ENCODE results near the gene SCRT2.
"Not testable (repeated sequence)": the region's sequence is repeated elsewhere in the genome, so short reads cannot be mapped to it uniquely, and the experiment has no call there.

Gene SCRT2

GRCh38 chr20:703426-703825 lies 27.8 kb upstream of the SCRT2 start:
- FAIRE-seq: no peak
- no peak for DNase-seq (ENCODE audit: insufficient read length, low spot score)
- TF ChIP-seq POLR2A (IDR thresholded peaks at IDR 0.05; ENCODE audit: low read depth, low read length) (no peak), TAF1 (IDR thresholded peaks at IDR 0.05; ENCODE audit: low read depth, low read length) (no peak), SPI1 (IDR thresholded peaks at IDR 0.05; ENCODE audit: low read depth, low read length) (no peak), POU2F2 (IDR thresholded peaks at IDR 0.05; ENCODE audit: low read depth, low read length) (no peak), PAX5 (IDR thresholded peaks at IDR 0.05; ENCODE audit: insufficient read depth, low read length, severe bottlenecking) (no peak), POLR2AphosphoS5 (IDR thresholded peaks at IDR 0.05; ENCODE audit: low read depth, low read length) (no peak)

DNA sequence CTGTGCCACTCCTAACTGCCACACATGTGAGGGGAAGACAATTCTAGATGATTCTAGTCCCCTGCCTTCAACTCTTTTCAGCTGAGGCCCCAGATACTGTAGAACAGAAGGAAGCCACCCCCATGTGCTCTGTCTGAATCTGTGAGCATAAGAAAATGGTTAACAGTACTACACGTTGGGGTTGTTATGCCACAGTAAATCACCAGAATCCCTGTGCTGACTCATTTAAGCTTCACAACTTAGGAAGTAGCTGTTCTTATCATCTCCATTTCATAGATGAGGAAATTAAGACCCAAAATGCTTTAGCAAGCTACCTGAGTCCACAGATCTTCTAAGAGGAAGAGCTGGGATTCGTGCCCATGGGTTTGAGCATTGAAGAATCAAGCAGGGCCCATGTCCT lies 27.4 kb upstream of the SCRT2 start:
- FAIRE-seq: no peak
- TF ChIP-seq POLR2AphosphoS5 (IDR thresholded peaks at IDR 0.05; ENCODE audit: low read depth, low read length) (no peak), POLR2A (IDR thresholded peaks at IDR 0.05; ENCODE audit: low read depth, low read length) (no peak)
- no peak for DNase-seq (ENCODE audit: insufficient read length, low spot score)

GRCh38 chr20:701401-702129 lies 26.0 kb upstream of the SCRT2 start:
- FAIRE-seq: no peak
- TF ChIP-seq POU2F2 (IDR thresholded peaks at IDR 0.05; ENCODE audit: low read depth, low read length) (no peak), POLR2A (IDR thresholded peaks at IDR 0.05; ENCODE audit: low read depth, low read length) (no peak), SPI1 (IDR thresholded peaks at IDR 0.05; ENCODE audit: low read depth, low read length) (no peak), PAX5 (IDR thresholded peaks at IDR 0.05; ENCODE audit: insufficient read depth, low read length, severe bottlenecking) (no peak), POLR2AphosphoS5 (IDR thresholded peaks at IDR 0.05; ENCODE audit: low read depth, low read length) (no peak), TAF1 (IDR thresholded peaks at IDR 0.05; ENCODE audit: low read depth, low read length) (no peak)
- no peak for DNase-seq (ENCODE audit: insufficient read length, low spot score)

- DNase-seq (ENCODE audit: insufficient read length, low spot score) (no peak), FAIRE-seq (no peak)
- TF ChIP-seq POLR2A (IDR thresholded peaks at IDR 0.05; ENCODE audit: low read depth, low read length) (no peak), SPI1 (IDR thresholded peaks at IDR 0.05; ENCODE audit: low read depth, low read length) (no peak), TAF1 (IDR thresholded peaks at IDR 0.05; ENCODE audit: low read depth, low read length) (no peak), POU2F2 (IDR thresholded peaks at IDR 0.05; ENCODE audit: low read depth, low read length) (no peak), POLR2AphosphoS5 (IDR thresholded peaks at IDR 0.05; ENCODE audit: low read depth, low read length) (no peak), PAX5 (IDR thresholded peaks at IDR 0.05; ENCODE audit: insufficient read depth, low read length, severe bottlenecking) (no peak)
Observed at GRCh38 chr20:699811-700338, 24.3 kb upstream of the SCRT2 start.

- TF ChIP-seq POU2F2 (IDR thresholded peaks at IDR 0.05; ENCODE audit: low read depth, low read length) (no peak), TAF1 (IDR thresholded peaks at IDR 0.05; ENCODE audit: low read depth, low read length) (no peak), SPI1 (IDR thresholded peaks at IDR 0.05; ENCODE audit: low read depth, low read length) (no peak), PAX5 (IDR thresholded peaks at IDR 0.05; ENCODE audit: insufficient read depth, low read length, severe bottlenecking) (no peak), POLR2A (IDR thresholded peaks at IDR 0.05; ENCODE audit: low read depth, low read length) (no peak), POLR2AphosphoS5 (IDR thresholded peaks at IDR 0.05; ENCODE audit: low read depth, low read length) (no peak)
- FAIRE-seq: no peak
- DNase-seq (ENCODE audit: insufficient read length, low spot score): no peak
Observed at GRCh38 chr20:699342-699741, 23.7 kb upstream of the SCRT2 start.

DNA sequence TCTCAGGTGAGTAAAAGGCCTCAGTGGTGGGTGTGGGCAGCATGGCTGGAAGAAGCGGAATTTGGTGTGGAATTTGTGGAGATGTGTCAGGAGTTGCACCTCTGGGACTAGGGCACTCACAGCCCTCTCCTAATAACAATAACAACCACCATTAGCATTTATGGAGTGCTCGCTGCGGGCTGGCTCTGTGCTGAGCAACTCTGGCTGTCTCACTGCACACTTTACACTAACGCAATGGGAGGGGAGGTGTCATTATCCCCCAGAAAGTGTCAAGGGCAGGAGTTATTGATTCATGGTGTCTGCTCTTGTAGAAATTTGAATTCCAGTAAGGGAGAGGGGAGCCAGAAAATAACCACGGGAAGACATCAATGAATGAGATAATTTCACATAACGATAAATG lies 22.7 kb upstream of the SCRT2 start:
- DNase-seq (ENCODE audit: insufficient read length, low spot score) (no peak), FAIRE-seq (no peak)
- TF ChIP-seq POLR2AphosphoS5 (IDR thresholded peaks at IDR 0.05; ENCODE audit: low read depth, low read length): no peak
- no peak for TF ChIP-seq SPI1 (IDR thresholded peaks at IDR 0.05; ENCODE audit: low read depth, low read length)
- TF ChIP-seq PAX5 (IDR thresholded peaks at IDR 0.05; ENCODE audit: insufficient read depth, low read length, severe bottlenecking): no peak
- no peak for TF ChIP-seq TAF1 (IDR thresholded peaks at IDR 0.05; ENCODE audit: low read depth, low read length)
- TF ChIP-seq POU2F2 (IDR thresholded peaks at IDR 0.05; ENCODE audit: low read depth, low read length): no peak
- TF ChIP-seq POLR2A (IDR thresholded peaks at IDR 0.05; ENCODE audit: low read depth, low read length): no peak

DNA sequence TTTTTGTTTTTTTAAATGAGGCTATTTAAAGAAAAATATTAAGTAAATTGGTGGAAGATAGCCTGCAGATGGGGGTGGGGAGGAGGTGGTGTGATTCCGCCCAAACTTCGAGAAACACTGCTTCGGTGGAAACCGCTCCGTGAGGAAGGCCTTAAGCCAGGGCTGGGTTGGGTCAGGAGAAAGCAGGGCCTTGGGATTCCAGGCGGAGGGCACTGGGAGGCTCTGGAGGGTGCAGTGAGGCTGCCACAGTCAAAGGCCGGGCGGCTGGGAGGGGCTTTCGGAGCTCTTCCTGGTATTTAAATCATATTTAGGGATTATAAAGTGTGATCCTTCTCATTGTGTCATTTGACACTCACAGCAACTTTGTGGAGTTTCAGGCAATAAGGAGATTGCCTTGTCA lies 22.2 kb upstream of the SCRT2 start:
- TF ChIP-seq POU2F2 (IDR thresholded peaks at IDR 0.05; ENCODE audit: low read depth, low read length): no peak
- TF ChIP-seq POLR2A (IDR thresholded peaks at IDR 0.05; ENCODE audit: low read depth, low read length): no peak
- no peak for TF ChIP-seq PAX5 (IDR thresholded peaks at IDR 0.05; ENCODE audit: insufficient read depth, low read length, severe bottlenecking)
- no peak for TF ChIP-seq SPI1 (IDR thresholded peaks at IDR 0.05; ENCODE audit: low read depth, low read length)
- no peak for TF ChIP-seq TAF1 (IDR thresholded peaks at IDR 0.05; ENCODE audit: low read depth, low read length)
- TF ChIP-seq POLR2AphosphoS5 (IDR thresholded peaks at IDR 0.05; ENCODE audit: low read depth, low read length): no peak
- FAIRE-seq: no peak
- DNase-seq (ENCODE audit: insufficient read length, low spot score): no peak

GRCh38 chr20:695165-695866 lies 19.7 kb upstream of the SCRT2 start:
- TF ChIP-seq POU2F2 (IDR thresholded peaks at IDR 0.05; ENCODE audit: low read depth, low read length) (no peak), PAX5 (IDR thresholded peaks at IDR 0.05; ENCODE audit: insufficient read depth, low read length, severe bottlenecking) (no peak), TAF1 (IDR thresholded peaks at IDR 0.05; ENCODE audit: low read depth, low read length) (no peak), POLR2AphosphoS5 (IDR thresholded peaks at IDR 0.05; ENCODE audit: low read depth, low read length) (no peak), SPI1 (IDR thresholded peaks at IDR 0.05; ENCODE audit: low read depth, low read length) (no peak), POLR2A (IDR thresholded peaks at IDR 0.05; ENCODE audit: low read depth, low read length) (no peak)
- no peak for DNase-seq (ENCODE audit: insufficient read length, low spot score)
- no peak for FAIRE-seq

GRCh38 chr20:694496-694895 lies 18.9 kb upstream of the SCRT2 start:
- FAIRE-seq (no peak), DNase-seq (ENCODE audit: insufficient read length, low spot score) (no peak)
- TF ChIP-seq PAX5 (IDR thresholded peaks at IDR 0.05; ENCODE audit: insufficient read depth, low read length, severe bottlenecking) (no peak), SPI1 (IDR thresholded peaks at IDR 0.05; ENCODE audit: low read depth, low read length) (no peak), TAF1 (IDR thresholded peaks at IDR 0.05; ENCODE audit: low read depth, low read length) (no peak), POU2F2 (IDR thresholded peaks at IDR 0.05; ENCODE audit: low read depth, low read length) (no peak), POLR2A (IDR thresholded peaks at IDR 0.05; ENCODE audit: low read depth, low read length) (no peak), POLR2AphosphoS5 (IDR thresholded peaks at IDR 0.05; ENCODE audit: low read depth, low read length) (no peak)

DNA sequence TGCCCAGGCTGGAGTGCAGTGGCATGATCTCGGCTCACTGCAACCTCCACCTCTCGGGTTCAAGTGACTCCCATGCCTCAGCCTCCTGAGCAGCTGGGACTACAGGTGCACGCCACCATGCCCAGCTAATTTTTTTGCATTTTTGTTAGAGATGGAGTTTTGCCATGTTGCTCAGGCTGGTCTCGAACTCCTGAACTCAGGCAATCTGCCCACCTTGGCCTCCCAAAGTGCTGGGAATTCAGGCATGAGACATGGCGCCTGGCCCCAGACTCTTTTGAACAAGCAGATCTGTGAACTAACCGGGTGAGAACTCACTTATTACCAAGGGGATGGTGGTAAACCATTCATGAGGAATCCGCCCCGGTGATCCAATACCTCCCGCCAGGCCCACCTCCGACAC lies 18.2 kb upstream of the SCRT2 start:
- not testable (repeated sequence) for FAIRE-seq; DNase-seq (ENCODE audit: insufficient read length, low spot score)

All from GM12891 (cell line).